Lower leg skin (tissue), 4 donors: ENCODE results near the gene CWH43. TPM values are rescaled to one million over a fixed set of nuclear protein-coding genes. Genes with fewer than 3 reads are reported as not detected.
"Not testable (repeated sequence)": the region's sequence is repeated elsewhere in the genome, so short reads cannot be mapped to it uniquely, and the experiment has no call there.

Source experiments
- DNase-seq, 2 donors: peaks; one replicate each; pipeline ENCODE4 v3.0.0-alpha.2; 2019; ENCODE audit warnings: low spot score in 2 of 2
- H3K4me3 ChIP-seq: fragments of 200-600 bp; sonication (generic); 2 replicates; pipeline ENCODE4 v1.5.1; 2017; ENCODE audit warnings: mild to moderate bottlenecking, low read depth; ENCODE audit not compliant: poor library complexity, severe bottlenecking
- WGBS, 2 donors: methylation state at CpG; one replicate each; pipeline ENCODE4 v1.1.5; 2018; 5-methylcytosine and 5-hydroxymethylcytosine counted together
- intact Hi-C: fragments of 100-400 bp; cut with DNase I; formaldehyde crosslinking; loops from one replicate; pipeline ENCODE4 v1.15.0; 2023; ENCODE audit warnings: low total_unique reads
- total RNA-seq, 4 donors: library from RNA; depleted of rRNA; stranded (reverse); fragments of >200 nt; gene quantifications; one replicate each; pipeline ENCODE4 v1.1.0, GENCODE V29; 2016

The CWH43 gene
- total RNA-seq, 4 donors from 2014 or later = 37.0 to 60.3 (median 47.6) TPM

DNA sequence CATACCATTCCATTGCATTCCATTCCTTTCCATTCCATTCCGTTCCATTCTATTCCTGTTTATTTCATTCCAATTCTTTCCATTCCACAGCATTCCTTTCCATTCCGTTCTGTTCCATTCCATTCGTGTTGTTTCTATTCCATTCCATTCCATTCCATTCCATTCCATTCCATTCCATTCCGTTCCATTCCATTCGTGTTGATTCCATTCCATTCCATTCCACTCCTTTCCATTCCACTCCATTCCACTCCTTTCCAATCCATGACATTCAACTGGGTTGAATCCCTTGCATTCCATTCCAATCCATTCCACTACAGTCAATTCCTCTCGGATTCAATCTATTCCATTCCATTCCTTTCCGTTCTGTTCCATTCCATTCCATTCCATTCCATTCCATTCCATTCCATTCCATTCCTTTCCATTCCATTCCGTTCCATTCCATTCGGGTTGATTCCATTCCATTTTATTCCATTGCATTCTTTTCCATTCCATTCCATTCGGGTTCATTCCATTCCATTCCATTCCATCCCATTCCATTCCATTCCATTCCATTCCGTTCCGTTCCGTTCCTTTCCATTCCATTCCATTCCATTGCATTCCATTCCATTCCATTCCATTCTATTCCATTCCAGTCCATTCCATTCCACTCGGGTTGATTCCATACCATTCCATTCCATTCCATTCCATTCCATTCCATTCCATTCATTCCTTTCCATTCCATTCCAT is 112.1 kb downstream of the CWH43 start:
- DNase-seq, H3K4me3 ChIP-seq, intact Hi-C loops: not testable (repeated sequence)
- WGBS, 2 donors = 61 to 65% methylated on average over 14 of the region's 14 CpGs

DNA sequence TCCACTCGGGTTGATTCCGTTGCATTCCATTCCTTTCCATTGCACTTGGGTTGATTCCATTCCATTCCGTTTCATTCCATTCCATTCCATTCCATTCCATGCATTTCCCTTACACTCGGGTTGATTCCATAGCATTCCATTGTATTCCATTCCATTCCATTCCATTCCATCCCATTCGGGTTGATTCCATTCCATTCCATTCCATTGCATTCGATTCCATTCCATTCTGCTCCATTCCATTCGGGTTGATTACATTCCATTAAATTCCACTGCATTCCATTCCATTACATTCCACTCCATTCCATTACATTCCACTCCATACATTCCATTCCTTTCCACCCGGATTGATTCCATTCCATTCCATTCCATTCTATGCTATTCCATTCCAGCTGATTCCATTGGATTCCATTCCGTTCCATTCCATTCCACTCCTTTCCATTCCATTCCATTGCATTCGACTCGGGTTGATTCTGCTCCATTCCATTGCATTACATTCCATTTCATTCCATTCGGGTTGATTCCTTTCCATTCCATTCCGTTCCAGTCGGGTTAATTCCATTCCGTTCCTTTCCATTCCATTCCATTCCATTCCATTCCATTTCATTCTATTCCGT is 113.9 kb downstream of the CWH43 start:
- 59 to 62% methylated on average over 16 of the region's 16 CpGs for WGBS, 2 donors
- DNase-seq, H3K4me3 ChIP-seq, intact Hi-C loops: not testable (repeated sequence)

DNA sequence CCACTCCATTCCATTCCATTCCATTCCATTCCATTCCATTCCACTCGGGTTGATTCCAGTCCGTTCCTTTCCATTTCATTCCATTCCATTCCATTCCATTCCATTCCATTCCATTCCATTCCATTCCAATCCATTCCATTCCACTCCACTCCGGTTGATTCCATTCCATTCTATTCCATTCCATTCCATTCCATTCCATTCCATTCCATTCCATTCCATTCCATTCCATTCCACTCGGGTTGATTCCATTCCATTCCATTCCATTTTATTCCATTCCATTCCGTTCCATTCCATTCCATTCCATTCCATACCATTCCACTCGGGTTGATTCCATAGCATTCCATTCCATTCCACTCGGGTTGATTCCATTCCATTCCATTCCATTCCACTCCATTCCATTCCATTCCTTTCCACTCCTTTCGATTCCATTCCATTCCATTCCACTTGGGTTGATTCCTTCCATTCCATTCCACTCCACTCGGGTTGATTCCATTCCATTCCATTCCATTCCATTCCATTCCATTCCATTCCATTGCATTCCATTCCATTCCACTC is 116.3 kb downstream of the CWH43 start:
- intact Hi-C loops, DNase-seq, H3K4me3 ChIP-seq: not testable (repeated sequence)
- 55 to 61% methylated on average over 9 of the region's 9 CpGs for WGBS, 2 donors

DNA sequence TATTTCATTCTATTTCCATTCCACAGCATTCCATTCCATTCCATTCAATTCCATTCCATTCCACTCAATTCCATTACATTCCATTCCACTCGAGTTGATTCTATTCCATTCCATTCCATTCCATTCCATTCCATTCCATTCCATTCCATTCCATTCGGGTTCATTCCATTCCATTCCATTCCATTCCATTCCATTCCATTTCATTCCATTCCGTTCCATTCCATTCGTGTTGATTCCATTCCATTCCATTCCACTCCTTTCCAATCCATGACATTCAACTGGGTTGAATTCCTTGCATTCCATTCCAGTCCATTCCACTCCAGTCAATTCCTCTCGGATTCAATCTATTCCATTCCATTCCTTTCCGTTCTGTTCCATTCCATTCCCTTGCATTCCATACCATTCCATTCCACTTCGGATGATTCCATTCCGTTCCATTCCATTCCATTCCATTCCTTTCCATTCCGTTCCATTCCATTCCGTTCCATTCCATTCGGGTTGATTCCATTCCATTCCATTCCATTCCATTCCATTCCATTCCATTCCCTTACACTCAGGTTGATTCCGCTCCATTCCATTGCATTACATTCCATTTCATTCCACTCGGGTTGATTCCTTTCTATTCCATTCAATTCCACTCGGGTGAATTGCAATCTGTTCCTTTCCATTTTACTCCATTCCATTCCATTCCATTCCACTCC is 117.5 kb downstream of the CWH43 start:
- intact Hi-C loops, DNase-seq, H3K4me3 ChIP-seq: not testable (repeated sequence)
- WGBS, 2 donors = 54 to 57% methylated on average over 14 of the region's 14 CpGs

DNA sequence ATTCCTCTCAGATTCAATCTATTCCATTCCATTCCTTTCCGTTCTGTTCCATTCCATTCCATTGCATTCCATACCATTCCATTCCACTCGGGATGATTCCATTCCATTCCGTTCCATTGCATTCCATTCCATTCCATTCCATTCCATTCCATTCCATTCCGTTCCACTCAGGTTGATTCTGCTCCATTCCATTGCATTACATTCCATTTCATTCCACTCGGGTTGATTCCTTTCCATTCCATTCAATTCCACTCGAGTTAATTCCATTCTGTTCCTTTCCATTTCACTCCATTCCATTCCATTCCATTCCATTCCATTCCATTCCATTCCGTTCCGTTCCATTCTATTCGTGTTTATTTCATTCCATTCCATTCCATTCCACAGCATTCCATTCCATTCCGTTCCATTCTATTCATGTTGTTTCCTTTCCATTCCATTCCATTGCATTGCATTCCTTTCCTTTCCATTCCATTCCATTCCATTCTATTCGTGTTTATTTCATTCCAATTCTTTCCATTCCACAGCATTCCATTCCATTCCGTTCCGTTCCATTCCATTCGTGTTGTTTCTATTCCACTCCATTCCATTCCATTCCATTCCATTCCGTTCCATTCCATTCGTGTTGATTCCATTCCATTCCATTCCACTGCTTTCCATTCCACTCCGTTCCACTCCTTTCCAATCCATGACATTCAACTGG is 118.3 kb downstream of the CWH43 start:
- H3K4me3 ChIP-seq, DNase-seq, intact Hi-C loops: not testable (repeated sequence)
- WGBS, 2 donors = 53 to 57% methylated on average over 17 of the region's 17 CpGs

DNA sequence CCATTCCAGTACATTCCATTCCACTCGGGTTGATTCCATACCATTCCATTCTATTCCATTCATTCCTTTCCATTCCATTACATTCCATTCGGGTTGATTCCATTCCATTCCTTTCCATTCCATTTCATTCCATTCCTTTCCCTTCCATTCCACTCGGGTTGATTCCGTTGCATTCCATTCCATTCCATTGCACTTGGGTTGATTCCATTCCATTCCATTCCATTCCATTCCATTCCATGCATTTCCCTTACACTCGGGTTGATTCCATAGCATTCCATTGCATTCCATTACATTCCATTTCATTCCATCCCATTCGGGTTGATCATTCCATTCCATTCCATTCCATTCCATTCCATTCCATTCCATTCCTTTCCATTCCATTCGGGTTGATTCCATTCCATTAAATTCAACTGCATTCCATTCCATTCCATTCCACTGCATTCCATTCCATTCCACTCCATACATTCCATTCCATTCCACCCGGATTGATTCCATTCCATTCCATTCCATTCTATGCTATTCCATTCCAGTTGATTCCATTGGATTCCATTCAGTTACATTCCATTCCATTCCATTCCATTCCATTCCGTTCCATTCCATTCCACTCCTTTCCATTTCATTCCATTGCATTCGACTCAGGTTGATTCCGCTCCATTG is 119.3 kb downstream of the CWH43 start:
- 65 to 70% methylated on average over 11 of the region's 11 CpGs for whole genome bisulfite sequencing, 2 donors
- DNase-seq, intact Hi-C loops, H3K4me3 ChIP-seq: not testable (repeated sequence)

DNA sequence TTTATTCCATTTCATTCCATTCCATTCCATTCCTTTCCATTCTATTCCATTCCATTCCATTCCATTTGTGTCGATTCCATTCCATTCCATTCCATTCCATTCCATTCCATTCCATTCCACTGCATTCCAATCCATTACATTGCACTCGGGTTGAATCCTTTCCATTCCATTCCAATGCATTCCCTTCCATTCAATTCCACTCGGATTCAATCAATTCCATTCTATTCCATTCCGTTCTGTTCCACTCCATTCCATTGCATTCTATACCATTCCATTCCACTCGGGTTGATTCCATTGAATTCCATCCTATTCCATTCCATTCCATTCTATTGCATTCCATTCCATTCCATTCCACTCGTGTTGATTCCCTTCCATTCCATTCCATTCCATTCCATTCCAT is 121.2 kb downstream of the CWH43 start:
- H3K4me3 ChIP-seq, DNase-seq, intact Hi-C loops: not testable (repeated sequence)
- 50 to 58% methylated on average over 6 of the region's 6 CpGs for WGBS, 2 donors

DNA sequence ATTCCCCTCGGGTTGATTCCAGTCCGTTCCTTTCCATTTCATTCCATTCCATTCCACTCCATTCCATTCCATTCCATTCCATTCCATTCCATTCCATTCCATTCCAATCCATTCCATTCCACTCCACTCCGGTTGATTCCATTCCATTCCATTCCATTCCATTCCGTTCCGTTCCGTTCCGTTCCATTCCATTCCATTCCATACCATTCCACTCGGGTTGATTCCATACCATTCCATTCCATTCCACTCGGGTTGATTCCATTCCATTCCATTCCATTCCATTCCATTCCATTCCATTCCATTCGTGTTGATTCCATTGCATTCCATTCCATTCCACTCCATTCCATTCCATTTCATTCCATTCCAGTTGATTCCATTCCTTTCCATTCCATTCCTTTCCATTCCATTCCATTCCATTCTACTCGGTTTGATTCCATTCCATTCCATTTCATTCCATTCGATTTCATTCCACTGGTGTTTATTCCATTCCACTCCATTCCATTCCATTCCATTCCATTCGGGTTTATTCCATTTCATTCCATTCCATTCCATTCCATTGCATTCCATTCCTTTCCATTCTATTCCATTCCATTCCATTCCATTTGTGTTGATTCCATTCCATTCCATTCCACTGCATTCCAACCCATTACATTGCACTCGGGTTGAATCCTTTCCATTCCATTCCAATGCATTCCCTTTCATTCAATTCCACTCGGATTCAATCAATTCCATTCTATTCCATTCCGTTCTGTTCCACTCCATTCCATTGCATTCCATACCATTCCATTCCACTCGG is 122.3 kb downstream of the CWH43 start:
- DNase-seq, intact Hi-C loops, H3K4me3 ChIP-seq: not testable (repeated sequence)
- WGBS, 2 donors = 53 to 59% methylated on average over 16 of the region's 17 CpGs

DNA sequence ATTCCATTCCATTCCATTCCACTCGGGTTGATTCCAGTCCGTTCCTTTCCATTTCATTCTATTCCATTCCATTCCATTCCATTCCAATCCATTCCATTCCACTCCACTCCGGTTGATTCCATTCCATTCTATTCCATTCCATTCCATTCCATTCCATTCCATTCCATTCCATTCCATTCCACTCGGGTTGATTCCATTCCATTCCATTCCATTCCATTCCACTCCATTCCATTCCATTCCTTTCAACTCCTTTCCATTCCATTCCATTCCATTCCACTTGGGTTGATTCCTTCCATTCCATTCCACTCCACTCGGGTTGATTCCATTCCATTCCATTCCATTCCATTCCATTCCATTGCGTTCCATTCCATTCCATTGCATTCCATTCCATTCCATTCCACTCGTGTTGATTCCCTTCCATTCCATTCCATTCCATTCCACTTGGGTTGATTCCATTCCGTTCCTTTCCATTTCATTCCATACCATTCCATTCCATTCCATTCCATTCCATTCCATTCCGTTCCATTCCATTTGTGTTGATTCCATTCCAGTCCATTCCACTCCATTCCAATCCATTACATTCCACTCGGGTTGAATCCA is 123.6 kb downstream of the CWH43 start:
- DNase-seq, intact Hi-C loops, H3K4me3 ChIP-seq: not testable (repeated sequence)
- 46 to 51% methylated on average over 10 of the region's 10 CpGs for WGBS, 2 donors

DNA sequence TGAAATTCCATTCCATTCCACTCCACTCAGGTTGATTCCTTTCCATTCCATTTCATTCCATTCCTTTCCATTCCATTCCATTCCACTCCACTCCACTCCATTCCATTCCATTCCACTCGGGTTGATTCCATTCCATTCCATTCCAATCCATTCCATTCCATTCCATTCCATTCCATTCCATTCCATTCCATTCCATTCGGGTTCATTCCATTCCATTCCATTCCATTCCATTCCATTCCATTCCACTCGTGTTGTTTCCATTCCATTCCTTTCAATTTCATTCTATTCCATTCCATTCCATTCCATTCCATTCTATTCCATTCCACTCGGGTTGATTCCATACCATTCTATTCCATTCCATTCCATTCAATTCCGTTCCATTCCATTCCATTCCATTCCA is 124.5 kb downstream of the CWH43 start:
- H3K4me3 ChIP-seq, intact Hi-C loops, DNase-seq: not testable (repeated sequence)
- 66 to 71% methylated on average over 5 of the region's 5 CpGs for WGBS, 2 donors
